ENCODE results near the gene MAP3K6. TPM values are rescaled to one million over a fixed set of nuclear protein-coding genes. Genes with fewer than 3 reads are reported as not detected.

Gene MAP3K6
- total and polyA plus RNA-seq, 2 of the 13 experiments (the other 11 are each of a cell fraction or from before 2014, with no cell fraction given) = 2.7 to 3.2 TPM

GRCh38 chr1:27372808-27373690 is 6.3 kb upstream of the MAP3K6 start:
- H3K4me3 ChIP-seq (replicated peaks in 1 of 3; ENCODE audit: insufficient read depth in 1 of 3, low read depth in 2 of 3, low read length in 3 of 3) = no peak overlapping the region
- no peak for DNase-seq (ENCODE audit: low spot score)
- FAIRE-seq = no peak
- H3K9me3 ChIP-seq (ENCODE audit: low read length) = no peaks in the 10 kb centered on the region
- ATAC-seq = peak; percentile 70
- H3K27me3 ChIP-seq (ENCODE audit: control insufficient read depth in 1 of 2, insufficient read depth in 2 of 2, low read length in 2 of 2) = peaks cover 5 to 33% of the 10 kb centered on the region in 2 experiments; a peak in 4 of 5 replicates
- no peak overlapping the region for H3K27ac ChIP-seq (ENCODE audit: extremely low read length, insufficient read depth, low read length)
- TF ChIP-seq STAG1 (CRISPR knock-in tag; IDR thresholded peaks at IDR 0.05) (peak; percentile 32), ZNF749 (CRISPR knock-in tag; IDR thresholded peaks at IDR 0.05; ENCODE audit: borderline replicate concordance) (no peak), ZNF598 (CRISPR knock-in tag; IDR thresholded peaks at IDR 0.05; ENCODE audit: borderline replicate concordance) (no peak), ZNF670 (CRISPR knock-in tag; IDR thresholded peaks at IDR 0.05; ENCODE audit: borderline replicate concordance) (no peak), ZFP41 (CRISPR knock-in tag; IDR thresholded peaks at IDR 0.05; ENCODE audit: borderline replicate concordance) (no peak), GLMP (CRISPR knock-in tag; IDR thresholded peaks at IDR 0.05; ENCODE audit: borderline replicate concordance) (no peak), ZNF496 (CRISPR knock-in tag; IDR thresholded peaks at IDR 0.05; ENCODE audit: insufficient replicate concordance) (no peak), SPEN (CRISPR knock-in tag; IDR thresholded peaks at IDR 0.05; ENCODE audit: low read depth) (no peak), TCF12 (IDR thresholded peaks at IDR 0.05) (no peak), TCF12 (CRISPR knock-in tag; IDR thresholded peaks at IDR 0.05) (no peak), ZNF343 (CRISPR knock-in tag; IDR thresholded peaks at IDR 0.05) (no peak), IKZF5 (CRISPR knock-in tag; IDR thresholded peaks at IDR 0.05) (no peak), CC2D1A (CRISPR knock-in tag; IDR thresholded peaks at IDR 0.05) (no peak), SNAPC2 (CRISPR knock-in tag; IDR thresholded peaks at IDR 0.05) (no peak), ZIK1 (CRISPR knock-in tag; IDR thresholded peaks at IDR 0.05; ENCODE audit: borderline replicate concordance, low read depth) (no peak), RXRB (CRISPR knock-in tag; IDR thresholded peaks at IDR 0.05; ENCODE audit: borderline replicate concordance) (no peak), ZNF629 (CRISPR knock-in tag; conservative IDR thresholded peaks at IDR 0.05) (peak; percentile 93)
- ChIA-PET POLR2A (no interaction called here), CTCF (ENCODE audit: low intra/inter-chr PET ratio, low total read pairs) (interaction anchor here (1.6 kb wide), 1 partner anchor 16 kb away, joined by 6 read pairs; no protein-coding TSS in a partner anchor)
- no peaks in the 10 kb centered on the region for H4K20me1 ChIP-seq (ENCODE audit: insufficient read depth, low read length)
- 52% methylated on average over 9 of the region's 11 CpGs for WGBS (ENCODE audit: low lambda C conversion rate)
- H3K36me3 ChIP-seq (replicated peaks in 1 of 2; ENCODE audit: control insufficient read depth in 1 of 2, insufficient read depth in 2 of 2, low read length in 2 of 2) = no peaks in the 10 kb centered on the region
- no peak overlapping the region for H3K9ac ChIP-seq (ENCODE audit: insufficient read depth, low read depth, low read length)
- in situ Hi-C loops (cut with HindIII; ENCODE audit: extremely low pct_ligation_motif_present, low pct_unique_long_range_greater_than_20kb) (no loop called here), intact Hi-C loops (cut with micrococcal nuclease; ENCODE audit: unreplicated experiment) (loop anchor here (1.0 kb wide), 1 partner anchor 16 kb away; no protein-coding TSS in a partner anchor)
- no peaks in the 10 kb centered on the region for H3K79me2 ChIP-seq (ENCODE audit: insufficient read depth, low read length)
- BruUV-seq (replicated peaks) = no TSS peak
- H3K4me2 ChIP-seq (ENCODE audit: low read depth, low read length) = no peak overlapping the region
- H3K4me1 ChIP-seq (ENCODE audit: insufficient read depth, low read length) = peaks cover 2% of the 10 kb centered on the region
- no peak overlapping the region for H2AFZ ChIP-seq (ENCODE audit: low read length)
